Transverse colon (tissue), 4 donors: Measurements from ENCODE around the gene AKIRIN2. TPM values are rescaled to one million over a fixed set of nuclear protein-coding genes. Genes with fewer than 3 reads are reported as not detected.

ENCODE experiments used
- DNase-seq: peaks from one replicate; pipeline ENCODE4 v3.0.0-alpha.2; 2019
- H3K27ac ChIP-seq, 4 donors: fragments of 200-600 bp; sonication (generic); 2 replicates each; pipeline ENCODE4 v1.5.1; 2016 to 2018; ENCODE audit warnings: inconsistent platforms in 4 of 4
- H3K27me3 ChIP-seq: fragments of 200-600 bp; sonication (generic); 2 replicates; pipeline ENCODE4 v1.5.1; 2017; ENCODE audit warnings: inconsistent platforms
- H3K36me3 ChIP-seq, 4 donors: fragments of 200-600 bp; sonication (generic); 2 replicates each; pipeline ENCODE4 v1.5.1; 2017 to 2019; ENCODE audit warnings: inconsistent platforms in 4 of 4
- H3K4me1 ChIP-seq, 4 donors: fragments of 200-600 bp; sonication (generic); 2 replicates each; pipeline ENCODE4 v1.5.1; 2017 to 2020; ENCODE audit warnings: inconsistent platforms in 4 of 4
- H3K4me3 ChIP-seq, 4 donors: fragments of 200-600 bp; sonication (generic); 1 replicate in 1 of 4; 2 replicates in 3 of 4; pipeline versions ENCODE4 v1.5.1 to v1.6.1; 2017 to 2019; ENCODE audit warnings: inconsistent platforms in 4 of 4
- H3K9me3 ChIP-seq, 2 donors: fragments of 200-600 bp; sonication (generic); 2 replicates each; pipeline ENCODE4 v1.5.1; 2017 to 2019; ENCODE audit warnings: inconsistent platforms in 2 of 2
- EP300 ChIP-seq: sonication (generic); formaldehyde crosslinking; IDR thresholded peaks from one replicate; pipeline ENCODE4 v1.6.1; 2017; ENCODE audit warnings: antibody characterized with exemption, low read depth
- POLR2A ChIP-seq: fragments of 450-650 bp; IDR thresholded peaks from one replicate; pipeline ENCODE4 v1.6.1; 2016; ENCODE audit warnings: antibody characterized with exemption, mild to moderate bottlenecking, moderate library complexity
- POLR2AphosphoS5 ChIP-seq, 3 donors: sonication (generic); formaldehyde crosslinking; IDR thresholded peaks; one replicate each; pipeline ENCODE4 v1.6.1; 2016; ENCODE audit warnings: antibody characterized with exemption in 3 of 3
- WGBS, 2 donors: methylation state at CpG; one replicate each; pipeline ENCODE4 v1.1.5; 2018; ENCODE audit warnings: low coverage in 1 of 2; 5-methylcytosine and 5-hydroxymethylcytosine counted together
- in situ Hi-C, 4 donors: fragments of 200-750 bp; cut with MboI; loops; one replicate each; pipeline versions ENCODE4 v1.15.0 to v1.15.1; 2017; ENCODE audit warnings: low sequenced_read_pairs in 3 of 4, low pct_ligation_motif_present in 1 of 4, low pct_unique_long_range_greater_than_20kb in 1 of 4
- intact Hi-C: fragments of 100-400 bp; cut with DNase I; formaldehyde crosslinking; loops from one replicate; pipeline ENCODE4 v1.15.1; 2023; ENCODE audit warnings: low total_unique reads
- total RNA-seq, 4 donors: library from RNA; depleted of rRNA; stranded (reverse); fragments of >200 nt; gene quantifications; one replicate each; pipeline ENCODE4 v1.1.0, GENCODE V29; 2016
- TF ChIP-seq, protein P1 (sequence below), 5 experiments: fragments of 200-600 bp in 3 of 5; fragments of 450-650 bp in 2 of 5; sonication (generic) in 3 of 5; IDR thresholded peaks; 1 replicate in 2 of 5; 2 replicates in 3 of 5; pipeline ENCODE4 v1.5.1; 2016 to 2017; ENCODE audit warnings: antibody characterized with exemption in 5 of 5, inconsistent platforms in 3 of 5, mild to moderate bottlenecking in 2 of 5, moderate library complexity in 1 of 5

AKIRIN2 gene
- total RNA-seq, 4 donors from 2014 or later: 16.3 to 44.9 (median 20.7) TPM

GRCh38 chr6:87658516-87658915, 43.5 kb downstream of the AKIRIN2 start:
- intact Hi-C loops: no loop called here
- Histone ChIP-seq H3K27ac (no peak overlapping the region), H3K36me3 (peaks cover 0 to 6% (median 0%) of the 10 kb centered on the region in 4 donors), H3K4me3 (no peak overlapping the region), H3K9me3 (no peaks in the 10 kb centered on the region), H3K27me3 (no peaks in the 10 kb centered on the region), H3K4me1 (peaks cover 0 to 3% (median 0%) of the 10 kb centered on the region in 4 donors)
- TF ChIP-seq, protein P1, sequence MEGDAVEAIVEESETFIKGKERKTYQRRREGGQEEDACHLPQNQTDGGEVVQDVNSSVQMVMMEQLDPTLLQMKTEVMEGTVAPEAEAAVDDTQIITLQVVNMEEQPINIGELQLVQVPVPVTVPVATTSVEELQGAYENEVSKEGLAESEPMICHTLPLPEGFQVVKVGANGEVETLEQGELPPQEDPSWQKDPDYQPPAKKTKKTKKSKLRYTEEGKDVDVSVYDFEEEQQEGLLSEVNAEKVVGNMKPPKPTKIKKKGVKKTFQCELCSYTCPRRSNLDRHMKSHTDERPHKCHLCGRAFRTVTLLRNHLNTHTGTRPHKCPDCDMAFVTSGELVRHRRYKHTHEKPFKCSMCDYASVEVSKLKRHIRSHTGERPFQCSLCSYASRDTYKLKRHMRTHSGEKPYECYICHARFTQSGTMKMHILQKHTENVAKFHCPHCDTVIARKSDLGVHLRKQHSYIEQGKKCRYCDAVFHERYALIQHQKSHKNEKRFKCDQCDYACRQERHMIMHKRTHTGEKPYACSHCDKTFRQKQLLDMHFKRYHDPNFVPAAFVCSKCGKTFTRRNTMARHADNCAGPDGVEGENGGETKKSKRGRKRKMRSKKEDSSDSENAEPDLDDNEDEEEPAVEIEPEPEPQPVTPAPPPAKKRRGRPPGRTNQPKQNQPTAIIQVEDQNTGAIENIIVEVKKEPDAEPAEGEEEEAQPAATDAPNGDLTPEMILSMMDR (IDR thresholded peaks at IDR 0.05): no peak
- TF ChIP-seq POLR2AphosphoS5 (IDR thresholded peaks at IDR 0.05): no peak
- no peak for TF ChIP-seq POLR2A
- TF ChIP-seq EP300: no peak
- in situ Hi-C loops: no loop called here
- DNase-seq: no peak

- no peaks in the 10 kb centered on the region for H3K27me3 ChIP-seq
- H3K4me3 ChIP-seq: no peak overlapping the region
- peaks cover 0 to 6% (median 0%) of the 10 kb centered on the region in 4 donors for H3K36me3 ChIP-seq
- H3K9me3 ChIP-seq: no peaks in the 10 kb centered on the region
- peak; percentile 9 for DNase-seq
- peaks cover 0 to 3% (median 0%) of the 10 kb centered on the region in 4 donors for H3K4me1 ChIP-seq
- intact Hi-C loops (no loop called here), in situ Hi-C loops (no loop called here)
- no peak overlapping the region for H3K27ac ChIP-seq
- TF ChIP-seq EP300: no peak
- TF ChIP-seq, protein P1 (IDR thresholded peaks at IDR 0.05): no peak
- no peak for TF ChIP-seq POLR2A
- TF ChIP-seq POLR2AphosphoS5 (IDR thresholded peaks at IDR 0.05): no peak
These were observed 45.2 kb downstream of the AKIRIN2 start for GRCh38 chr6:87656857-87657256.

DNA sequence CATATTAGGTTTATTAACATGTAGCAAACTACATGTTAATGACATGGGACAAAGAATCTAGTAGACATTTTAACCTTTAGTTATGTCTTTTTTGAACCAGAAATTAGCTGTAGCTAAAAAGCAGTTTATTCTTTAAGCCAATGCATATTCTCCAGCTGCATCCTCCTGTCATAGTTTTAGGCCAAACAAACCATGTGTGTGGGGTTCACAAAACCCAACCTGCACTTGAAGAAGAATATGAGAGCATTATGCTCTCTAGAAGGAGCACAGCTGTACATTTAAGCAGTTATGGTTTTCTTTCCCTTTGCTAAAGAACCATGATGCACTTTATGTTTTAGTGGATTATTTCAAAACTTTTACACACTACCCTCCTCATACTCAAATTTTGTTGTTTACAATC, 46.2 kb downstream of the AKIRIN2 start:
- peaks cover 0 to 6% (median 0%) of the 10 kb centered on the region in 4 donors for H3K36me3 ChIP-seq
- no peak overlapping the region for H3K27ac ChIP-seq
- no peak for DNase-seq
- H3K9me3 ChIP-seq: no peaks in the 10 kb centered on the region
- H3K4me1 ChIP-seq: peaks cover 0 to 3% (median 0%) of the 10 kb centered on the region in 4 donors
- TF ChIP-seq, protein P1 (IDR thresholded peaks at IDR 0.05): no peak
- intact Hi-C loops (no loop called here), in situ Hi-C loops (no loop called here)
- no peaks in the 10 kb centered on the region for H3K27me3 ChIP-seq
- no peak overlapping the region for H3K4me3 ChIP-seq

DNA sequence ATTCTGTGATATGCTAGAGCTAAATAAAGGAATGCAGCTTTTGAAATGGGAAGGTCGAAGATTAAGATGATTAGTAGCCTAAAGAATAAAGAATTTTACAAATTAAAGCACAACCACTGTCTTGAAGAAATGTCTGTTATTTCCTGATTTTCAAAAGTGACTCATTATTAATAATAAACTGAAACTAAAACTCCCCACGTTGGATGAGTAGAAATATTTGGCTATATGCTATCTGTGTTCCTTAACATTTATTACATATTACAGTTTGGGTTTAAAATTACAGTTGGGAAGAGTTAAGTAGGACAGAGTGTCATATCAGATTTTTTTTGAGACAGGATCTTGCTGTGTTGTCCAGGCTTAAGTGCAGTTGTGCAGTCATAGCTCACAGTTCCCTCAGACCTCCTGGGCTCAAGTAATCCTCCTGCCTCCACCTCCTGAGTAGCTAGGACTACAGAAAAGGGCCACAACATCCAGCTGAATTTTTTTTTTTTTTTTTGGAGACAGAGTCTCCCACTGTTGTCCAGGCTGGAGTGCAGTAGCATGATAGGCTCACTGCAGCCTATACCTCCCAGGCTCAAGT, 47.1 kb downstream of the AKIRIN2 start:
- WGBS, 2 donors: 74 to 77% methylated on average over 2 of the region's 2 CpGs
- Histone ChIP-seq H3K9me3 (no peaks in the 10 kb centered on the region), H3K36me3 (peaks cover 0 to 6% (median 0%) of the 10 kb centered on the region in 4 donors), H3K4me1 (peaks cover 0 to 3% (median 0%) of the 10 kb centered on the region in 4 donors), H3K4me3 (no peak overlapping the region), H3K27ac (no peak overlapping the region), H3K27me3 (no peaks in the 10 kb centered on the region)
- intact Hi-C loops: no loop called here
- in situ Hi-C loops: no loop called here
- DNase-seq: no peak
- no peak for TF ChIP-seq EP300
- TF ChIP-seq, protein P1 (IDR thresholded peaks at IDR 0.05): no peak
- TF ChIP-seq POLR2A: no peak
- TF ChIP-seq POLR2AphosphoS5 (IDR thresholded peaks at IDR 0.05): no peak
